NCI-H1092 treated with DMSO at 0.1 percent for 48 hours (cell line): ENCODE measurements around the gene ACKR3.

Experiments used
- DNase-seq: peaks from one replicate; lab custom pipeline; 2025; lab: John Stamatoyannopoulos, UW

Gene ACKR3

DNA sequence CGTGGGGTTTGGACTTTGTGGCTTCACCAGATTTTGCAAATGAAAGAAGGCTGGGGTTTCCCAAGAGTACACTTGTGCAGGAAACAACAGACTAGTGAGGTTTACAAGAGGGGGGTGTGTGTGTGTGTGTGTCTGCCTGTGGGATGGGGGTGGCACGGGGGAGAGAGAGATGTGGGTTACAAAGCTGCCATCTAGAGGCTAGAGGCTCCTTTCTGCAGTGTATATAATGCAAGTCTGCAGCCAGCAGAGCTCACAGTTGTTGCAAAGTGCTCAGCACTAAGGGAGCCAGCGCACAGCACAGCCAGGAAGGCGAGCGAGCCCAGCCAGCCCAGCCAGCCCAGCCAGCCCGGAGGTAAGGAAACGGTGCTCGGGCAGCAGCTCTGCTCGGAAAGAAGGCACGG is at the start of gene ACKR3:
ACKR3 (plus strand) TSS at position 253 of the 401 bp plus-strand sequence. CDS start 10,641 bp downstream, outside the sequence.
- peak; percentile 60 for DNase-seq

DNA sequence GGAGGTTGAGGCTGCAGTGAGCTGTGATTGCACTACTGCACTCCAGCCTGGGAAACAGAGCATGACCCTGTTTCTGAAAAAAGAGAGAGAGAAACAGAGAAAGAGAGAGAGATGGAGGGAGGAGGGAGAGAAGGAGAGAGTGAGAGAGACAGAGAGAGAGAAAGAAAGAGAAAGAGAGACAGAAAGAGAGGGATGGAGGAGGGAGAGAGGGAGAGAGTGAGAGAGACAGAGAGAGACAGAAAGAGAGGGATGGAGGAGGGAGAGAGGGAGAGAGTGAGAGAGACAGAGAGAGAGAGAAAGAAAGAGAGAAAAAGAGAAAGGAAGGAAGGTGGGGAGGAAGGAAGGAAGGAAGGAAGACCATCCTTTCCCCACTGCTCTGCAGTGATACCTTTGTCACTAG is 48.1 kb upstream of the ACKR3 start:
- DNase-seq = no peak

DNA sequence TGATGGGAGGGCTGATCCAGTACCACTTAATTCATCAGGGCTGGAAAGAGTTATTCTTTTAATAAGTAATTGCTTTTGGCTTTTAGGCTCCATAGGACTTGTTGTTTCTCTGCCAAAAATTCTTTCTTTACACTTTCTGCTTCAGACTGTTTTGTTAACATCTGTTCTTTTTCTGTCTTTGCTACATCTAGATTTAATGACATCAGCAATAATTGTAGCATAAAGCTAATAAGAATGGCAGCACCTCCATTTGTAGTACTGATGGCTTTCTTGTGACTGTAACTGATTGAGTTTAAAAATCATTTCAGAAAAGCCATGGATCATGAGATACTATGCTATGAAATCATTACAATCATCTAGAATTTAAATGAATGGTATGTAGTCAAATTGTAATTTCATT is 46.4 kb upstream of the ACKR3 start:
- no peak for DNase-seq

DNA sequence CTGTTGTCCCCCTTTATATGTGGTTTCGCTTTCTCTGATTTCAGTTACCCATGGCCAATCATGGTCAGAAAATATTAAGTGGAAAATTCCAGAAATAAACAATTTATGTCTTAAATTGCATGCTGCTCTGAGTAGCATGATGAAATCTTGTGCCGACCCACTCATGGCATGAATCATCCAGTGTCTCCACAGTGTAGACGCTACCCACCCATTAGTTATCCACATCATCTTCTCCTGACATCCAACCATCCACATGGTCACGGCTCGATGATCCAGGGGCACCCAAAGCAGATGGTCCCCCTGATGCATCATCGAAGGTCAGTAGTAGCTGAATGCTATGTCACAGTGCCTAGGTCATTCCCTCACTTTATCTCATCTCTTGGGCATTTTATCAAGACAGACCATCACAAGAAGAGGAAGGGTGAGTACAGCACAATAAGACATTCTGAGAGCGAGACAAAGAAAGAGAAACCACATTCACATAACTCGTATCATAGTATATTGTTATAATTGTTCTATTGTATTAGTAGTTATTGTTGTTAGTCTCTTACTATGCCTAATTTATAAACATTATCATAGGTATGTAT is 44.1 kb upstream of the ACKR3 start:
- no peak for DNase-seq

DNA sequence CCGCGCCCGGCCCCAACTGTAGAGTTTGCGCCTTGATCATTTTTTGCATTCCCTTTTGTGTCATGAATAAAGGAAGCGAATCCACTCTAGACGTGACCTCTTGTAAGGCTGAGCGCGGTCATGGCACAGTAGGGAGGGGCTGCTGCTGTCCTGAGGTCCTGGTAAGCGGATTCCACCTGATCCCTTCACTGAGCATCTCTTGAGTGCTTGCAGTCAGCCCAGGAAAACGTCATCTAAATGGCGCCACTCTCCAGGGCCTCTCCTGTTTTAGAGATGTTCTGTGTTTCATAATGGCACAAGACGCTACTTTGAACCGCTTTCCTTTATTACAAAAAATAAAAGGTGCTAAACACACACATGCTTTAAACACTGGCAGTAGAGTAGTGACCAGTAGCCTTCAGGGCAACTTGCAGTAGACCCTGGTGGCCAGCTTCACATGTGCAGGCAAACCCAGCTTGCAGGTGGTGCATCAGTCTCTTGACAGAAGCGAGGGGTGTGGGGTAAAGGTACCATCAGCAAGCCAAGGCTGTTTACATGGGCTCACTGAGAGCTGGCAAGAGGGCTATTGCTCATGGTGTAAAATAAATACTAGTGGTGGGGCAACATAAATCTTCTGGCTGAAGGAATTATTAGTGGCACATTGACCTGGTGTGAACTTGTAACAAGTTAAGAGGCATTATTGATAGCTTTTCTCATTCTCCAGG is 43.0 kb upstream of the ACKR3 start:
- DNase-seq = no peak

DNA sequence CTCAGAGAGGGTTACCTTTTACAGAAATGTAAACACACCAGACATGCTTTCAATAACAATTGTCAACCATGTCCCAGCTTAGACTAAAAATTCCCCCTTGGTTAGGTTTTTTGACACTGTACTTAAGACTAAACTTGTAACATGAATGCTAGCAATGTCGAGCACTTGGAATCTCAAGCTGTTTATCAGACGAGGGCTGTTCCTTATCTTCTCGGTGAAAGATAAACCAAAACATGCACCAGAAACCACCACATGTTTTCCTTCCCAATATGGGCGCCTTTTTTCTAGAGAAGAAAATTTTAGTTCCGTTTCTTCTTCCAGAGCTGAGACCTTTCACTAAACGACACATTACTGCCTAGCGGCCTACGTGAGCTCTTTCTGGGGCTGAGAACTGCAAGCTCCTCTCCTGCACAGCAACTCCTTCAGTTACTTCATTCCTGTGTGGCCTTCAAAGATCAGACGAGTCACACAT is 42.4 kb upstream of the ACKR3 start:
- no peak for DNase-seq

DNA sequence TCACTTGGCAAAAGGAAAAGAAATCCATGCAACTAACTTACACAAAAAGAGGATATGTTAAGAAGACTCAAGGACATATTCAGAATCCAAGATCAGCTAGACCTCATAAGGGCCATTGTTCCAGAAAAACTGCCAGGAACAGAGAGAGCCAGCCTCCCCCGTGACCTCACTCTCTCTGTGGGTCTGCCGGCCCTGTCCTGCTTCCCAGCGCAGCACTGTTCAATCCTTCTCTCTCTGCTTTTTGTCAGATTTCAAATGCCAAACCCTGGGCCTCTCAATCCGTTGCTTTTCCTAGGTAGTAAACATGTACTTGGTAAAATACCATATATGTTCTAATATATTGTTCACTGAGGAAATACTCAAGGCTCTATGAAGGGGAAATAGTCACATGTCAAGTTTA is 40.0 kb upstream of the ACKR3 start:
- DNase-seq = no peak

DNA sequence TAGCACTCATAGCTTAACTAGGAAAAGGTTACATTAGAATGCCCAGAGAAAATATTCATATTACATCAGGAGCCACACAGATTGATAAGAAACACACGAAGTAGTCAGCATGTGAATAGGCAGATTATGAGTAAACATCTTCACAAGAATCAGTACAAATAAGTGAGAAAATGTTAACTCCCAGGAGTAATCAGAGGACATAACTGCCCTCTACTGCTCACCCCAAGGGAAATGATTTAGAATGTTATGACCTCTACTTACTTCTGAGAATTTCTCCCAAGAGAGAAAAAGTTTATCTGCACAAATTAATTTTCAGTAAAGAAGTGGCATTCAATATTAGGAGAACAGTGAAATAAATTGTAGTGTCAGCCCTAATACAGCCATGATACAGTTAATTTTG is 39.1 kb upstream of the ACKR3 start:
- no peak for DNase-seq

DNA sequence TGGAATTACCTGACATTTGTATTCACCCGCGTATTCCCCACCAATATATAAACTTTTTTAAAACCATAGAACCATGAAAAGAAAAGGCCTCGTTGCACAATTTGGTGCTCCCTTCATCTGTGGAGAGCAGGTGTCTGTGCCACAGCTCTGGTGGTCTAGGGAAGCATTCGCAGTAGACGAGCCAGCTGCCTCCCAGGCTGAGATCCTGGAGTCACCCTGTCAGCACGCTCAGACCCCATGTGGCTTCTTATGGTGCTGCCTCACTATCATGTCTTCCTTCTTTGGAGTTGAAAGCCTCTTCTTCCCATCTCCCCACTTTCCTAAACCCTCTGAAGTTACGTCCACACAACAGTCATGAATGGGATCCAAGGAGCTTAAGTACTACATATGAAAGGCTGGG is 38.4 kb upstream of the ACKR3 start:
- DNase-seq = no peak

DNA sequence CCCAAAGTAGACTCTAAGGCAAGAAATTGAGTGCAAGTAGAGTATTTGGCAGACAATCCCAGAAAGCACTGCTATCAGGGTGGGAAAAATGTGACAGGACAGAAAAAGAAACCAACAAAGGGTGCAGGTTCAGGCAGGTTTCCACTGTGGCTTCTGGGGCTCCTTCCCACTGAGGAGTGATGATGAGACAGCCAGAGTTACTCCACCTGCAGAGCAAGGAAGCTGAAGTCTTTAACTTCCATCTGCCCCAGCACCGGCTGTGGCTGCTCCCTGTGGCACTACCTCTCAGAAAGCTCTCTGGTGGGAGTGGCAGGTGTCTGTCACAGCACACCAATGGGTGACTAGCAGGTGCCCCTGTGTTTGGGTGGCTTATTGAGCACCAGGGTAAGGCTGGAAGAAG is 37.6 kb upstream of the ACKR3 start:
- no peak for DNase-seq

DNA sequence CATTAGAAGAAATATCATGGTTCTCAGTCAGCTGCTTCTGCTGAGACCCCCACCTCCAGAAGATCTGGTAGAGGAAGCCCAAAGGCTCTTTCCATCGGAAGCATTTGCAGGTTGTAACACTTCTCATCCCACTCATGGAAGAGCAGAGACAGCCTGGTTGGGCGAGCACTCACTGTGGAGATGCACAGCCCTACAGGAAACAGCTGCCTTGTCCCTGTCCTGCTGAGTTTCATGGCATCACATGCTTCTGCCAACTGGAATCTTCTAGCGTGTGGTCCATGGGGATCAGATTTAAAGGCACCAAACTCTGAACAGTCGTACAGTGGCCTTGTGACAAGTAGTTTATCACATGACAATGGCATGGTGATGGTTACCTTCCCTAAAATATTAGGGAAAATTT is 36.3 kb upstream of the ACKR3 start:
- DNase-seq = no peak

DNA sequence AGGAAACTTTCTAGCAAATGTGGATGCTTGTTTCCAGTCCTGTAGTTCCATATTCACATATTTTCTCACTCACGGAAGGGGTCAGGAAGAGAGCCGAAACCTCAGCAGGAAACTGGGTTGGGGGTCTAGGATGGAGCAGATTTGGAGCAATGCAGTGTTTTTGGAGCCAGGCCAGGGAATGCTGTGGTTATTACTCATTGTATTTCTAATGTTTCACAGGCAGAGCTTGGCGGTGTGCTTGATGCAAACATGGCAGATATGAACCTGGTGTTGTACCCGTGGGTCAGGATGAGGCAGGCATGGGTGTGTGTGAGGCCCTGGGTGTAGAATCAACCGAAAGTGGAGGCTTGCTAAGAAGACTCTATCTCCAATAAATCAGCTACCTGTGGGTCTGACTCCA is 34.6 kb upstream of the ACKR3 start:
- DNase-seq = no peak

DNA sequence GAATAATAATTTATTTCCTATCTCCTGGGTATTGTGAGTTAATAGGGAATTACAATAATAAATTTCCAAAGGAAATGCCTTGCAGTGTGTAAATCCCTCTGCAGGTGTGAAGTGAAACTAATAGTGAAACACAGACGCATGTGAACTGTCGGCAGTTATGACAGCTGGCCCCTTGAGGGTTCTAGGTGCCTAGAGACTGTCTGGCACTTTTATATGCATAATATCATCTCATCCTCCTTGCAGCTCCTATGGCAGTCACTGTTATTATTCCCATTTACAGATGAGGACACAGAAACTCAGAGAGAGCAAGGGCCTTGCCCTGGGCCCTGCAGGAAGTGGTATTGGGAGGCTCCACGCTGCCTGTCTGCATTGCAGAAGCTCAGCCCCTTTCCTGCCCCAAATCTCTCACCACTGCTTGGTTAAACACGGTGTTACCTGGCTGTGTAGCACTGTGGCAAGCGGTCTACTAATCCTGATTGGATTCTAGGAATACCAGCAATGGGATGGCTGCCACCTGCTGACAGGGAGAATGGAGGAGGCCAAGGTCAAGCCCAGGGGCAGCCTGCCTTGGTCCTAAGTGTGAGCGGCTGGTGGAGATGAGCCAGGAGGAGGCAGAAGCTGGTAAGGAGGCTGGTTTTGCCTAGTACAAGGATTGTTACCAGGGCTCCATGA is 32.8 kb upstream of the ACKR3 start:
- no peak for DNase-seq

DNA sequence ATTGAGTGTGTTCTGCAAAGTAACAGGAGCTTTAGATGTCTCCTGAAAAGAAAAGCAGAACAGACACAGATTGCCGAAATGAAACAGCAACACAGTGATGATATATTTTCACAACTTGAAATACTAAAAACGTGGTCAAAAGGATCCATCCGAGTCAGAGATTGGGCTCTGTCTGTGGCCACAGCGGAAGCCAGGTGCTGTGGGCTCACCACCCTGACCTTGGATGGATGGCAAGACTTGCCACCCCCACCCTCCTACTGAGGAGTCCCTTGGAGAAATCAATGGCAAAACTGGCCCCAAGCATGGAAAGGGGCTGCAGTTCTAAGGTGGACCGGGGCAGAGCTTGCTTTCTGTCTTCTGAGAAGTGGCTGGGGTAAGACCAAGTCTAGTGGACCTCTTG is 31.4 kb upstream of the ACKR3 start:
- DNase-seq = no peak

DNA sequence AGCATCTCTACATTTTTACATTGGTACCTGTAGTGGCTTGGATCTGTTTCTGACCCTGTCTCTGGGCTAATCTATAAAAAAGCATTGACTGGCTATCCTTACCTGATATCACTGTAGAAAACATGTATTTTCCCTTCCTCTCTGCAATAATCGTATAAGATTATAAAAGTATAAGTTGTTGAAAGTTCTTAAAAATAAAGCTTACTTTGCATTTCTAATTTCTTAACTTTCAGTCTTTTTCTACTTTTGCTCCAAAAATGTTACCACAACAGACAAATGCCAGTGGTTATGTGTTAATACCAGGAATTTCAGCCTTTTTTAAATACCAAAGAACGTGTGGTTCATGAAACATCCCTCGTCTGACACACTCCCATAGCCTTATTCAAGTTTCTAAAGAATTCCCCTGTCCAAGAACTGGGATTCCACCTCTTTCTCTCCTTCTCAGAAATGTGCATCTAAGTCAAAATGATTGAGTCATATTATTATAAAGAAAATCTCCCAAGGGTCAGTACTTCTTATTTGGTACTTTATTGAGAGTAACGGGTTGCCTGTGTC is 28.5 kb upstream of the ACKR3 start:
- DNase-seq = no peak

DNA sequence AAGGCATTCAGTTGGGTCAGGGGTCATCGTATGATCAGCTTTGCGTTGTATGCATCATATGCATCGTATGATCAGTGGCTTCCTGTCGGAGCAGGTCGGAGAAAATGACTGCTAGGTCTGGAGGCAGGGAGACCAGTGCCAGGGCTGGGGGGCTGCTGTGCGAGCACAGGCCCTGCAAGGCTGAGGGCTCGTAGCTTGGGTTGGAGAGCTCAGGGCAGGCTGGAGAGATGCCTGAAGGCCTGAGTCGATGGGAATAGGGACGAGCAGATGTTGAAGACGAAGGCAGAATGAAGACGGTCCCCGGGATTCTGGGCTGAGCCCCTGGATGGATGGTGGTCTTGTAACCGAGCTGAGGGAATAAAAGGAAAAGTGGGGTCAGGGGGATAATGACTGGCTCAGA is 25.3 kb upstream of the ACKR3 start:
- DNase-seq = no peak

DNA sequence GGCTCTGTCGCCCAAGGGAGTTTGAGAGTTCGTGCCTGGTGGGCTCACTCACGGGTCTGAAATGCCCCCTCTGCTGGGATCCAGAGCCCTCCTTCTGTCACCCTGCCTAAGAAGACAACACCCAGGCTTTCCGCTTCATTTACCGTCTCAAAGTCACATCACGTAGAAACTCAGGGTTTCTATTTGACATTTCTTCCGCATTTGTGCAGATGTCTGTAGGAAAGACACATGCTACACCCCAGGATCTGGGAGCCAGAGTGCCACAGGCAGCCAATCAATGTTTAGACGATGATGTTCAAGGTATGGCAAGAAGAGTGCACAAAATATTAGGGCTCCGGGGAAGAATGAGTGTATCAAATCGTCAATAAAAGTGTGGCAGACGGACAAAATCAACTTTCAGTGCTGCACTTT is 24.4 kb upstream of the ACKR3 start:
- DNase-seq = no peak

DNA sequence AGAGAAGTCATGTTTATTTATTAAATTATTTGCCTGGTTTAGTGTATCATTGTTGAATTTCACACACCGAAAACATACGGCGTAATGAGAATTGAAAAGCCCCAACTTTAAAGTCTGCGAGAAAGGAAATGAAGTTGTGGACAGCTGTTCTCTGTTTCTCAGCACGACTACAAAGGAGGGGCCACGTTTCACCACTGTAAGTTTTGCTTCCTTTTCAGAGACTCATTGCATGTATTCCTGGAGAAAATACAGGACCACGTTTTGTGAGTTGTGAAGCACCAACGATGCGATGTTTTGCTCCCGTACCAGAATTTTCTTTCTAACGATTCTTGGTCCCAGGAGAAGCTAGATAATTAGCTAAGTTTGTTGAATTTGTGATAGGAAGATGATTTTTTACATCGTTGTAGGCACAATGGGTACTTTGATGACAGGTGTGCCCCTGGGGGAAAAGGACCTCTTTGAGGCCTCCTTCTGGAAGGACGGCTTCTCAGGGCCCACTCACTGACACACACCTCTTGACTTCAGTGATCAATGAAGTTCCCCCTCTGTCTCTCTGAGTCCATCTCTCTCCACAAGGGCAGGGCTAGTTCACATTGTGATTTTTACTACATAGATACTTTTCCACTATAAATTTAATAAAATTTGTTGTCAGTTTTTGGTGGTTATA is 23.7 kb upstream of the ACKR3 start:
- no peak for DNase-seq

DNA sequence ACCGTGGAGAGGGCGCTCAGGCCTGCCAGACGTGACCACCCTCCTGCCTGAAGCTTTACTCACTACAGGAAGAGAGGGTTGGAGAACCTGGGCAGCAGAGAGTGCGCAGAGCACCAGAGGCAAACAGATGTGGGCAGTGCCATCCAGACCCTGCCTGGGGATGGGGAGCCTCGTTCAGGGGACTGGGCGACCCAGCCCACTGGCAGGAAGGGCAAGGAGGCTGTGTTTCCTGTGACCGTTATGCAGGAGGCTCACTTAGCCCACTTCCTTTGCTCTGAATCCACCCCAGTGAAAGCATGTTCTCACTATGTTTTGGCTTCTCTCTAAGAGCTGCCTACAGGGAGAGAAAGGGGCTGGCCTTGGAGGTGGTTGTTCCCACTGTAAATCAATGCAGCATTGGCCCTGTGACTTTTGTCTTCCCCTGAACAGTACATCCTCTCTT is 23.0 kb upstream of the ACKR3 start:
- no peak for DNase-seq

DNA sequence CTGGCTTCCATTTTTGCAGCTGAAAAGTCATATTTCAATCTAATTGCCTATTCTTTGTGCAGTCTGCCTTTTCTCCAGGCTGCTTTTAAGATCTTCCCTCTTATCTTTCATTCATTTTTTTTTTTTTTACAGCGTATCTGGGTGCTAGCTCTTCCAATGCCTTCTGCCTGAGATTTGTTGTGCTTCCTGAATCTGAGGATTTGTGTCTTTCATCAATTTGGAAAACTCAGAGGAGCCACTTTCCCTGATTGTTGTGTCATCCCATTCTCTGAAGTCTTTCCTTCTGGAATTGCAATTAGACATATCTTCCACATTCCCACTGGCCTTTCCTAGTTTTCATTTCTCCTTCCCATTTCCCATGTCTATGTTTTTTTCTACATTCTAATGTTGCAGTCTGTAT is 21.9 kb upstream of the ACKR3 start:
- no peak for DNase-seq

DNA sequence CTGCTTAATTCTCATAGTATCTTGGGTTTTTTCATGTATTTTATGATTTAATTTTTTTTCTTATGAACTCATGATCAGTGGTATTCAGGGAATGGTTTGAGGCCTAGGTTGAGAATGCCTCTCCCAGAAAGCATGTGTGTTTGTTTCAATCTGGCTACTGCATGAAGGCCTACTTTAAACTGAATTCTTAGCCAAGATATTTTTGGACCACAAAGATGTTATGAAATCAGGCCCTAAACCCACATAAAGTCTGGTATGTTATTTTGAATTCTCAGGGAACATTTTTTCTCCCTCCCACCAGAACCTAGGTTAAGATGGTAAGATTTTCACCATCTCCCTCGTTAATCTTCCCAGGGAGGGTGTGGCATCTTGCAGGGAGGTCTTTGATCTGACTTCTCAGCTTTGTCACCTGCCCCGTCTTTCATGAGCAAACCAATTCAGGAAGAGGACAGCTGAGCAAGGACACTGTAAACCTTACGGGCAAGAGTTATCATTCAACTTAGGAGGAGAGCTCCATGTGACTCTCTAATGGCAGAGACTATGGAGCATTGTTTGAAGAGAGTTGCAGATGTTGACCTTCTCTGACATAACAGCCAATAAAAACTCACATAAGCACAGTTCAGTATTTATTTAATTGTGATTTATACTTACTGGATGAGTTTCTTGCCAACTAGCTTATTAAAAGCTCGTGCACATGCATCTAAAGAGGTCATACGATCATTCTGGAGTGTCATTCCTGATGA is 21.3 kb upstream of the ACKR3 start:
- DNase-seq = no peak

DNA sequence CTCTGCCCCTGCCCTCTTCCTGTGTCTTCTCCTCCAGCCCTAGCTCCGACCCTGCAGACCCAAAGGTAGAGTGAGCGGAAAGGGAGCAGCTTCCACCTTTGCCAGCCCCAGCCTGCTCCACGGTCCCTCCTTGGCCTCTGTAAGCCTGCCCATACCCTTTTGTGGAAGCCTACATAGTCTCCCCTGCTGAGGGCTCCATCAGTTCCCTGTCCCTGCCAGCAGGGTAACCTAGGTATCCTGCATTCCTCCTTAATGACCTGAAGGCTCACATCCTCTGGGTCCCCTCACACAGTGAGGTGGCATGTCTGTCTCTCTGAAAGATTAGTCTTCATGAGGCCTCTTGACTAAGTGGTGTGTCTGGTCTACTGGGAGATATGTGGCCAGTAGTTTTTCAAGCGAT is 20.5 kb upstream of the ACKR3 start:
- DNase-seq = no peak
